HG03060 (cell line): ENCODE data around the gene HOMEZ.
"Not testable (repeated sequence)": the region's sequence is repeated elsewhere in the genome, so short reads cannot be mapped to it uniquely, and the experiment has no call there.

ENCODE experiments used
- ATAC-seq: cut with Tn5 transposase; IDR thresholded peaks from one replicate; pipeline ENCODE4 v1.9.1; 2021; ENCODE audit warnings: low read depth, moderate number of reproducible peaks; ENCODE audit not compliant: unreplicated experiment

HOMEZ gene, protein sequence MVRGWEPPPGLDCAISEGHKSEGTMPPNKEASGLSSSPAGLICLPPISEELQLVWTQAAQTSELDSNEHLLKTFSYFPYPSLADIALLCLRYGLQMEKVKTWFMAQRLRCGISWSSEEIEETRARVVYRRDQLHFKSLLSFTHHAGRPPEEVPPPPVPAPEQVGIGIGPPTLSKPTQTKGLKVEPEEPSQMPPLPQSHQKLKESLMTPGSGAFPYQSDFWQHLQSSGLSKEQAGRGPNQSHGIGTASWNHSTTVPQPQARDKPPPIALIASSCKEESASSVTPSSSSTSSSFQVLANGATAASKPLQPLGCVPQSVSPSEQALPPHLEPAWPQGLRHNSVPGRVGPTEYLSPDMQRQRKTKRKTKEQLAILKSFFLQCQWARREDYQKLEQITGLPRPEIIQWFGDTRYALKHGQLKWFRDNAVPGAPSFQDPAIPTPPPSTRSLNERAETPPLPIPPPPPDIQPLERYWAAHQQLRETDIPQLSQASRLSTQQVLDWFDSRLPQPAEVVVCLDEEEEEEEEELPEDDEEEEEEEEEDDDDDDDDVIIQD

DNA sequence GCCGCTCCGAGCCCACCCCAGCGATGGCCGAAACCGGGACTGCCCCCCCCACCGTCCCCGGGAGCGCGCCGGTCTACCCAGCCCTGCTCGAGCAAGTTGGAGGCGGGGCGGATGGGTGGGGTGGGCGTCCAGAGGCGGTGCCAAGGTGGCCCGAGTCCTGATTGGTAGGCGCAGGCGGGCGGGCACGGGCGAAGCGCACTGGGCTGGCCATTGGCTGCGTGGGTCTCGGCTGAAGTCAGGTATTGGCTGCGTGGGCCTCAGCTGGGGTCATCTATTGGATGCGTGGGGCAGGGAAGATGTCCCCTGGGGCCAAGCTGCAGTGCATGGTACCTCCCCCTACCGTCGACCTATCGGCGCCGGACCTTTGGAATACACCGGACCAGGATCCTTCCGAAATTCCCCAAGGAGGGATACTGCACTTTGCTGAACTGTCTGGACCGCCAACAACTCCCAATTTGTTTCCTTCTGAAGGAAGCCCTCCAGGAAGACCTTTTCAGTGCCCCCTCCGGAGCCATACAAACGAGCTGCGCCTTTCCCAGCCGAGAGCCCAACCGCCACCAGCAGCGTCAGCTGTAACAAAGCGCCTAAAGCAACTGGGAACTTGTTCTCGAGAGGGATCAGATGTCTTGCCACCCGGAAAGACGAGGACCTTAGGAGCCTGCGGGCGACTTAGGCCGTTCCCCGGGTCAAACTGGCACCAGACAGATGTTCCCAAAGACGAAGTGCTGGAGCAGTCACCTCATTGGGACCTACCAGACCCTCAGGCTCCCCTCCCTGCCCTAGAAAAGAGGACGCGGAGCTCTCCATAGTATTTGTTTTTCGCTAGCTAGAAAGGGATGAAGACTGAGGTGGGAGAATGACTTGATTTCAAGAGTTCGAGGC, at the start of gene HOMEZ:
Gene HOMEZ (minus strand): TSS at position 113 of the 882 bp plus-strand sequence. CDS start 180 bp downstream, outside the sequence.
- ATAC-seq: peak; percentile 97

DNA sequence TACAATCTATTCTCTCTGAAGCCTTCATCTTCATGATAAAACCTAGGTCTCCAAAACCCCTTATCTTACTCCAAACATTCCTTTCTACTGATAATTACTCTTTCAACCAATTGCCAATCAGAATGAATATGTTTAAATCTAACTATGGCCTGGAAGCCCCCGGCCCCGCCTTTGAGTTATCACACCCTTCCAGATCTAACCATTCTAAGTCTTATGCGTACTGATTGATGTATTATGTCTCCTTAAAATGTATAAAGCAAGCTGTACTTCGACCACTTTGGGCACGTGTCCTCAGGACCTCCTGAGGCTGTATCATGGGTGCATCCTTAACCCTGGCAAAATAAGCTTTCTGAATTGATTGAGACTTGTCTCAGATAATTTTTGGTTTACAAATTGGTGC, 49.7 kb upstream of the HOMEZ start:
- no peak for ATAC-seq

DNA sequence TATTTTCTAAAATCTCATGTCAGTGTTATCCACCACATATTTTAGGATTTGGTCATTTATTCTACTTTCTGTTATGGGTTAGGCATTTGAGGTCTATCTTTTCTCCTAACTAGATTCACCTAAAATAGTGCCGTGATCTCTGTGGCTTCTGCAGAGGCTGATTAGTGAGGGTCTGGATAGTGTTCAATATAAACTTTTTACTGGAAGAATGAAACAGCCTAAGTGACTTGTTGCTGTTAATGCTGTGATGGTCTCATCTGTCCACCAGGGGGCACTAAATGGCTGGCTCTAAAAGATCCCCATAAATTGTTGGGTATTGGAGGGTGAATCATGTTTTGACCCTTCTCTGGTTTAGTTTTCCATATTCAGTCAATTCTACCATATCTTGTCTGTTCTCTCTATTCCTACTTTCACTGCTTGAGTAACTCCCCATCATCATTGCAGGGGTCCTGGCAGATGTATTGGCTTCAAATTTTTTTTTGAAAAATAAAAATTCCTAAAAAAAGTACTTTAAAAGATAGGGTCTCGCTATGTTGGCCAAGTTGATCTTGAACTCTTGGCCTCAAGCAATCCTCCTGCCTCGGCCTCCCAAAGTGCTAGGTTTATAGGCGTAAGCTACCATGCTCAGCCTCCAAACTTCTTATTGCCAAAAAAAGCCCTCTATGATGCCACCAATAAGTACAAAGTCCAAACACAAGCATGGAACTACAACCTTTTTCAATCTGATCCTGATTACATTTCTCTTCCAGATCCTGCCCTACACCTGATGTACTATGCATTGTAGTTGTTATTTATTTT, 42.2 kb upstream of the HOMEZ start:
- no peak for ATAC-seq

DNA sequence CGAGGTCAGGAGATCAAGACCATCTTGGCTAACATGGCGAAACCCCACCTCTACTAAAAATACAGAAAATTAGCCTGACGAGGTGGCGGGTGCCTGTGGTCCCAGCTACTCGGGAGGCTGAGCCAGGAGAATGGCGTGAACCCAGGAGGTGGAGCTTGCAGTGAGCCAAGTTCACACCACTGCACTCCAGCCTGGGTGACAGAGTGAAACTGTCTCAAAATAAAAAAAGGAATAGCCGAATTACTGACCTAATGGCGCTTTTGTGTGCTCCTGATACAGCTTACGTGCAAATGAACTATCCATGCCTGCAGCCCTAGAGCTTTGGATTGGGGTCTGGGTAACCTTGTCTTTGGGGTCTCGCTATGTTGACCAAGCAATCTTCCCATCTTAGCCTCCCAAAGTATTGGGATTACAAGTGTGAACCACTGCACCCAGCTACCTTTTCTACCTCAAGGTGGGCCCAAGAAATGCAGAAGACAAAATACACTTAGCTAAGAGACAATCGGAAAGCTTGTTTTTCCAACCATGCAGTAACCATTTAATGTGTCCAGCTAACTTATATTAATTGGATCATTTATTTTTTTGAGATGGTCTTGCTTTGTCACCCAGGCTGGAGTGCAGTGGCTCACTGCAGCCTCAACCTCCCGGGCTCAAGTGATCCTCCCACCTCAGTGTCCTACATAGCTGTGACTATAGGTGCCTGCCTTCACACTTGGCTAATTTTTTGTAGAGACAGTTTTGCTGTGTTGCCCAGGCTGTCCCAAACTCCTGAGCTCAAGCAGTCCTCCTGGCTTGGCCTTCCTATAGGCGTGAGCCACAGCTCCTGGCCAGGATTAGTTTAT, 40.8 kb upstream of the HOMEZ start:
- ATAC-seq: no peak

DNA sequence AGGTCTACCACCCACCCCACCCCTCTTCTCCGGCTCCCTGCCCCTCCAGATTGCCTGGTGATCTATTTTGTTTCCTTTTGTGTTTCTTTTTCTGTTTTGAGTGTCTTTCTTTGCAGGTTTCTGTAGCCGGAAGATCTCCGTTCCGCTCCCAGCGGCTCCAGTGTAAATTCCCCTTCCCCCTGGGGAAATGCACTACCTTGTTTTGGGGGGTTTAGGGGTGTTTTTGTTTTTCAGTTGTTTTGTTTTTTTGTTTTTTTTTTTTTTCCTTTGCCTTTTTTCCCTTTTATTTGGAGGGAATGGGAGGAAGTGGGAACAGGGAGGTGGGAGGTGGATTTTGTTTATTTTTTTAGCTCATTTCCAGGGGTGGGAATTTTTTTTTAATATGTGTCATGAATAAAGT, 39.8 kb upstream of the HOMEZ start:
- not testable (repeated sequence) for ATAC-seq

DNA sequence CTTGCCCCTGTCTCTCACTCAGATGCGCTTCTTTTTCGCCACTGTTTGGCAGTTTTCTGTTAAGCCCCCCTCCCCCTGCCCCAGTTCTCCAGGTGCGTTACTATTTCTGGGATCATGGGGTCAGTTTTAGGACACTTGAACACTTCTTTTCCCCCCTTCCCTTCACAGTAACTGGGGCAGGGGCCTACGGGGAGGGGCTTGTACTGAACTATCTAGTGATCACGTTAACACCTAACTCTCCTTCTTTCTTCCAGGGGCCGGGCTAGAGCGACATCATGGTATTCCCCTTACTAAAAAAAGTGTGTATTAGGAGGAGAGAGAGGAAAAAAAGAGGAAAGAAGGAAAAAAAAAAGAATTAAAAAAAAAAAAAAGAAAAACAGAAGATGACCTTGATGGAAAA, 39.1 kb upstream of the HOMEZ start:
- no peak for ATAC-seq

DNA sequence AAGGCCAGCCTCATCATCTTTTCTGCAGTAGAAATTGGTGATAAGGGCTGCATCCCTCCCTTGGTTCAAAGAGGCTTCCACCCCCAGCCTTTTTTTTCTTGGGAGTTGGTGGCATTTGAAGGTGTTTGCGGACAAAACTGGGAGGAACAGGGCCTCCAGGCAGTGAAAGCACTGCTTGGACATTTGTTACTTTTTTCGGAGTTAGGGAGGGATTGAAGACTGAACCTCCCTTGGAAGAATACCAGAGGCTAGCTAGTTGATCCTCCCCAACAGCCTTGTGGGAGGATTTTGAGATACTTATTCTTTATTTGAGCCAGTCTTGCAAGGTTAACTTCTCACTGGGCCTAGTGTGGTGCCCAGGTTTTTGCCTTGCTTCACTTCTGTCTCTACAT, 38.5 kb upstream of the HOMEZ start:
- no peak for ATAC-seq

DNA sequence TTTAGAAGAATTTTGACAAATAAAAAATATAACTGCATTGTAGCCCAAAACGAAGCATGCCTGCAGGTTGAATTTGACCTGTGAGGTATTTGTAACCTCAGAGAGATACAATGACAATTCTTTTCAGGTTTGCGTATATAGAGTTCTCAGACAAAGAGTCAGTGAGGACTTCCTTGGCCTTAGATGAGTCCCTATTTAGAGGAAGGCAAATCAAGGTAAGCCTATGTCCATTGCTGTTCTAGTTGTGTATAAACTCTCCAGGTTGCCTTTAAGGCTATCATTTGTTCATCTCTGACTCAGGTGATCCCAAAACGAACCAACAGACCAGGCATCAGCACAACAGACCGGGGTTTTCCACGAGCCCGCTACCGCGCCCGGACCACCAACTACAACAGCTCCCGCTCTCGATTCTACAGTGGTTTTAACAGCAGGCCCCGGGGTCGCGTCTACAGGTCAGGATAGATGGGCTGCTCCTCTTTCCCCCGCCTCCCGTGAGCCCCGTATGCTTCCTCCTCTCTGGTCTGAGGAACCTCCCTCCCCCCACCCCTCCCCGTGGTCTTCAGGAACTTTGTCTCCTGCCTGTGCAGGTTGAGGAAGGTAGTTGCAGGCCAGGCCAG, 38.0 kb upstream of the HOMEZ start:
- ATAC-seq: no peak

DNA sequence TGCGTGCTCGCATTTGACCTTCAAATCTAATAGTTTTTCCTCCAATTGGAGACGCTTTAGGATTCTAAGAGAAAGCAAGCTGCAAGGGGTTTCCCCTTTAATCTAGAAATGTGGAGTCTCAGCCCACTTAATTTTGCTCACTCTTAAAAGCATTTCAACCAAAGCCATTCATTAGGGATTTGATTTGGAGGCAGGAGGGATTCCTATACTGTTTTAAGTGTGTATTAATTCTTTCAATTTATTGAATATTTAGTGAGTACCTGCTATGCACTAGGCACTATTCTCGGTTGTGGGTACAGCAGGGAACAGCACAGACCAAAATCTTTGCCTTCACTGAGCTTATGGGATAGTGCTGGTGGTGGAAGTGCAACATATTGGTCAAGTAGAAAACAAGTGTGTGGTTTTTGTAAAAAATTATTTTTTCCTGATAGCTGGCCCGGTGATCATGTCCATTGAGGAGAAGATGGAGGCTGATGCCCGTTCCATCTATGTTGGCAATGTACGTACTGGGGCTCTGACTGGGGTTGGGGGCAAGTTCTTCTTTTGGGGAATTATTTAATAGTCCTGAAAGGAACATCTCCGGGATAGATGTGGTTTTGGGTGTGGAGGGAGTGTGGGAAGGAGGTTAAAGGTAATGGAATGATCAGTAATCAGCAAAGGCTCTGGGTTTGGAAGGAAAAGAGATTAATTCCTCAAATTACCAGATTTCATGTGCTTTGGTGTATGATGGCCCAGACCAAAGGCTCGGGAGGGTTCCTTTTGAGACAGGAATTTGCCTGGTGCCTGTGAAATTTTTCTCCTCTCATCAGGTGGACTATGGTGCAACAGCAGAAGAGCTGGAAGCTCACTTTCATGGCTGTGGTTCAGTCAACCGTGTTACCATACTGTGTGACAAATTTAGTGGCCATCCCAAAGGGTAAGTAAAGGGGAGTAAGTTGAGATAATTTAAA, 36.9 kb upstream of the HOMEZ start:
- no peak for ATAC-seq

DNA sequence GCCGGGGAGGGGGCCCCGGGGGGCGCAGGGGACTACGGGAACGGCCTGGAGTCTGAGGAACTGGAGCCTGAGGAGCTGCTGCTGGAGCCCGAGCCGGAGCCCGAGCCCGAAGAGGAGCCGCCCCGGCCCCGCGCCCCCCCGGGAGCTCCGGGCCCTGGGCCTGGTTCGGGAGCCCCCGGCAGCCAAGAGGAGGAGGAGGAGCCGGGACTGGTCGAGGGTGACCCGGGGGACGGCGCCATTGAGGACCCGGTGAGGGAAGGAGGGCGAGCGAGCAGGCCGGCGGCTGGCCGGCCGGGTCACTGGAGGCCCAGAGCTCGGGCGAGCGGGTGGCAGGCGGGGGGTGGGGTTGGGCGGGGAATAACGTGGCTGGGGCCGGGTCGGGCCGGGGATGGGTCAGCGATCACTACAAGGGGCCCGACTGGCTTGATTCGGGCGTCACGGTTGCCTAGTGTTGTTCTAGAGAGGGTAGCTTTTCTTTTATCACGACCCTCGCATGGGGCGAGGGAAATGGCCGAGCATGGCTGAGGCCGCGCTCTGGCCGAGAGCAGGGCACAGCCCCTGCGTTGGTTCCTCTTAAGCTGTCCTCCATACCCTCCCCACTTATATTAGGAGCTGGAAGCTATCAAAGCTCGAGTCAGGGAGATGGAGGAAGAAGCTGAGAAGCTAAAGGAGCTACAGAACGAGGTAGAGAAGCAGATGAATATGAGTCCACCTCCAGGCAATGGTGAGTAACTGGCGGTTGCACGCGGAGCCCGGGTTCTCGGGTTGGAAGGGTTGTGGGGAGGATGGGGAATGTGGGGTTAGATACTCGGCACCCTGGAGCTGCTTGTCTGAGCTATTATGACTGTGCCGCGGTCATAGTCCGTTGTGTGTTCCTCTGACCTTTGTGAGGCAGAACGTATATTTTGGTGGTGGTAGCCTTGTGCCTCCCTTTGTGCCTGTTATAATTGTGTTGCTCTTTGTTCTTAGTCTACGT, 35.9 kb upstream of the HOMEZ start:
- no peak for ATAC-seq

DNA sequence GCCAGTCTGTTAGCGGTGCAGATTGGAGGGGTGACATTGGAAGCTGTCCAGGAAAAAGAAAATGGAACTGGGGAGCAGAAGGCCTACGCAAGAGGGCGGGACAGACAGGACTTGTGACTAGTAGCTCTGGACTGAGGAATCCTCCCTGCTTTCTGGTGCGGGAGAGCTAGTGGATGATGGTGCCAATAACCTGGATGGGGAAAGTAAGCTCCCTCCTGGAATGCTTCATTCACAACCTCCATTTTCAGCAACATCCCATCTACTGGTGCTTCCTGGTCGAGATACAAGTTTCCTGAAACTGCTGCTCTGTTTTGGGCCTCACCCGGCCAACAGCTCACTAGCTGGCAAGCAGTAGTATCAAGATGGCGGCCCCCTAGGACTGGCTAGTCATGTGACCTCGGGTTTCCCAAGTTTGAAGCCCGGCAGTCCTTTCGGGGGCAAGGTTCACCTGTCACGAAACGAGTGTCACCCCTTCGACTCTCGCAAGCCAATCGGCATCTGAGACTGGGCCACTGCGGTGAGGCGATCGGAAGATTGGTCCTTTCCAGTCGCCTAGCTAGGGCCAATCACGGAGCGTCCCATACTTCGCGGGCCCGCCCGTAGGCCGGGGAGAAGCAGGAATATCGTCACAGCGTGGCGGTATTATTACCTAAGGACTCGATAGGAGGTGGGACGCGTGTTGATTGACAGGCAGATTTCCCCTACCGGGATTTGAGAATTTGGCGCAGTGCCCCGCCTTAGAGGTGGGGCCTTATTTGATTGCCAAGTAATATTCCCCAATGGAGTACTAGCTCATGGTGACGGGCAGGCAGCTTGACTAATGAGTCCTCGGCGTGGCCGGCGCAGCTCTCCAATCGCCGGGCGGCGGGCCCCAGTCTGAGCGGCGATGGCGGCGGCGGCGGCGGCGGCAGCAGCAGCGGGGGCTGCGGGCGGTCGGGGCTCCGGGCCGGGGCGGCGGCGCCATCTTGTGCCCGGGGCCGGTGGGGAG, 34.9 kb upstream of the HOMEZ start, which contains the start of gene PABPN1:
Gene PABPN1 (plus strand): TSS at position 874 of the 988 bp plus-strand sequence. CDS start 13 bp downstream, at position 887.
- peak; percentile 83 for ATAC-seq

DNA sequence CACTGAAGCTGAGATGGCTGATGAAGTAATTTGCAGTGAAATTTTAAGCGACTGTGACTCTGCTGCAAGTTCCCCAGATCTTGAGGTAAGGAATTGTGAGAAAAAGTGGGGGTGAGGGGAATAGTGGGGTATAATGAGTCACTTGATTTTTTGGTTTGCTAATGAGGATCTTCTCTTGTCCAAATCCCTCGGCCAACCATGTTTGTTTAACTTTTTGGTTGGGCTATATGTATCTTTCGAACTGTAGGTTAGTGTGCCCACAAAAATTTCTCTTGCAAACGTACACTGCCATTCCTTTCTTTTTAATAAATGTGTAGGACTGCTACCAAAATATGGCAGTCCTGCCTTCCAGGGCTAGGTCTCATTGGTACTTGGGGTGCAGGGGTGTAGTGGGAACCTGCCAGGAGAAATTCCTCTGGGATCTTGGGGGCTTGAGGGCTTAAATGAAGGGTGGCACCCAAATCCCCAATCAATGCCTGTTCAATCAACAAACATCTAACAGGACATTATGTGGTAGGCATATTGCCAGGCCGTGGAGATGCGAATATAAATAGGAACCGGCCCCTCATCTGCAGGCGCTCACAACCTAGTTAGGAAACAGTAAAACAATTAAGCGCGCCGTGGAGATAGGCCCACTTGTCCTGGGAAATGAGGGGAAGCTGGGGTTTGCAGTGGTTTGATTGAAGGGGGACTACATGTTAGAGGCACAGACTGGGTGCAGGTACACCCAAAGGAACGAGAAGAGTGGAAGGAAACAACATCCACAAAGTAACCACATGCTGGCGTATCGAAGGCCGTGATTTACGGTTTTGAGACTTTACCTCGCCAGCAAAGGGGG, 34.0 kb upstream of the HOMEZ start:
- ATAC-seq: no peak

DNA sequence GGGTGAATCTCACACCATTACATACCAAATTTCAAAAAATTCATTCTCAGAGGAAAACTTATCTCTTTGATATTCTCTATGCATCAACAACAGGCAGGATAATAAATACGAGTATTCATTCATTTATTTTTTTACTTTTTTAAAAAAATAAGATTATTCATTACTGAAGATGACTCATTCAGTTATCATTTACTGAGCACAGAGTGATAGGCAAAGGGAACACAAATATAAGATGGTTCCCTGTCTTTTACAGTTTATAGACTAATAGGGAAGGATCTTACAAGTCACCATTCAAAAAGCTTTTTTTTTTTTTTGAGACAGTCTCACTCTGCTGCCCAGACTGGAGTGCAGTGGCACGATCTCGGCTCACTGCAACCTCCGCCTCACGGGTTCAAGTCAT, 30.4 kb upstream of the HOMEZ start:
- ATAC-seq: no peak

DNA sequence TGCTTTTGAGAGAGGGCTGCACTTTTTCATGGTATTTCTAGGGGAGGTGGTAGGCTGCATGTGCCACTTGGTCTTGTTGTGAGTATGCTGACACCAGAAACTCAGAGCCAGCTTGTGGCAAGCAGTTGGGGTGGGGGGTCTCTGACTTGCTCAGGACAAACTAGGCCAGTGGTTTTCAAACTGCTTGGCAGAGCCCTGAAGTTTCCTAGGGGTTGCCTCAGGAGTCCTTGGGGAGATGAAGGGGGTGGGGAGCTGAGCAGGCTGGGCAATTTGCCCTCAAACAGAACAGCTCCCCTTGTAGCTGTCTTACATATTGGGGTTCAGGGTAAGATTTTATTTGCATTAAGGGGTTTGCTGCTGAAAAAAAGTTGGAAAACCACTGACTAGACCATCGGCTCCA, 24.6 kb upstream of the HOMEZ start:
- ATAC-seq: no peak
